Ovary (tissue), 9 donors: ENCODE results near the gene PINLYP. TPM values are rescaled to one million over a fixed set of nuclear protein-coding genes. Genes with fewer than 3 reads are reported as not detected.

Source experiments
- DNase-seq, 5 donors: peaks; one replicate each; pipeline ENCODE4 v3.0.0-alpha.2; 2019 to 2020
- H3K27ac ChIP-seq, 2 donors: fragments of 200-600 bp; one replicate each; pipeline versions ENCODE4 v1.5.1 to v1.8.0; 2019 to 2022
- H3K27me3 ChIP-seq: fragments of 200-600 bp; one replicate; pipeline ENCODE4 v1.8.0; 2022
- H3K36me3 ChIP-seq: fragments of 200-600 bp; sonication (generic); one replicate; pipeline ENCODE4 v1.5.1; 2019
- H3K4me1 ChIP-seq: one replicate; pipeline ENCODE4 v1.8.1; 2013; ENCODE audit warnings: mild to moderate bottlenecking, moderate library complexity; ENCODE audit not compliant: insufficient read depth
- H3K4me3 ChIP-seq: fragments of 200-600 bp; sonication (generic); one replicate; pipeline ENCODE4 v1.5.1; 2017
- H3K9me3 ChIP-seq, 2 donors: fragments of 200-600 bp in 1 of 2; sonication (generic) in 1 of 2; one replicate each; pipeline versions ENCODE4 v1.5.1 to v1.8.1; 2013 to 2019; ENCODE audit warnings: mild to moderate bottlenecking in 1 of 2, moderate library complexity in 1 of 2
- EP300 ChIP-seq: sonication (generic); formaldehyde crosslinking; IDR thresholded peaks from one replicate; pipeline ENCODE4 v1.6.1; 2017; ENCODE audit warnings: antibody characterized with exemption
- POLR2A ChIP-seq: fragments of 450-650 bp; IDR thresholded peaks from one replicate; pipeline ENCODE4 v1.6.1; 2017; ENCODE audit warnings: antibody characterized with exemption, mild to moderate bottlenecking, moderate library complexity
- WGBS, 3 donors: extraction: QIAGEN DNeasy Blood & Tissue Kit in 1 of 3; methylation state at CpG; one replicate each; pipeline versions ENCODE4 v1.1.5 to v1.1.7; 2013 to 2017; 5-methylcytosine and 5-hydroxymethylcytosine counted together
- intact Hi-C, 4 donors: fragments of 100-400 bp; cut with DNase I; formaldehyde crosslinking; loops; one replicate each; pipeline versions ENCODE4 v1.11.0 to v1.15.1; 2022 to 2023
- polyA plus RNA-seq, 2 donors: library from polyadenylated mRNA; stranded (reverse); fragments of 200-250 nt in 1 of 2; fragments of 350-450 nt in 1 of 2; fragmentation: Illumina TruSeq in 1 of 2; extraction: RNeasy Lipid Tissue Mini Kit (QIAGEN cat#74804) in 1 of 2; gene quantifications; one replicate each; pipeline ENCODE4 v1.2.3, GENCODE V29; 2013 to 2014
- total RNA-seq, 7 donors: library from RNA; depleted of rRNA in 2 of 7; stranded (reverse); fragments of >200 nt in 2 of 7; fragmentation: NEBNext Ultra II Directional in 3 of 7; extraction: Animal tissue kit (Norgen Biotek cat#: 25700) in 3 of 7; gene quantifications; one replicate each; pipeline versions ENCODE4 v1.1.0 to v1.2.4, GENCODE V29; 2016 to 2023
- TF ChIP-seq, protein P1 (sequence below), 3 donors: fragments of 450-650 bp in 2 of 3; fragments of 200-600 bp in 1 of 3; IDR thresholded peaks; one replicate each; pipeline versions ENCODE4 v1.5.1 to v1.8.0; 2016 to 2022; ENCODE audit warnings: antibody characterized with exemption in 3 of 3, mild to moderate bottlenecking in 1 of 3
- donor health status: DM: no; HTN: no; CAD: no; lungs with moderate emphysema.
- donor health status: DM: no; HTN: no; CAD: no.
- donor health status: Bipolar disorder and iron deficiency.
- donor health status: DM: yes; HTN: yes; CAD: no.
- donor health status: DM: no; HTN: no; CAD: no.
- donor health status: DM: yes; HTN: yes; CAD: no.

PINLYP gene
- total and polyA plus RNA-seq, 9 donors, result 10.6 to 29.9 (median 18.0) TPM

DNA sequence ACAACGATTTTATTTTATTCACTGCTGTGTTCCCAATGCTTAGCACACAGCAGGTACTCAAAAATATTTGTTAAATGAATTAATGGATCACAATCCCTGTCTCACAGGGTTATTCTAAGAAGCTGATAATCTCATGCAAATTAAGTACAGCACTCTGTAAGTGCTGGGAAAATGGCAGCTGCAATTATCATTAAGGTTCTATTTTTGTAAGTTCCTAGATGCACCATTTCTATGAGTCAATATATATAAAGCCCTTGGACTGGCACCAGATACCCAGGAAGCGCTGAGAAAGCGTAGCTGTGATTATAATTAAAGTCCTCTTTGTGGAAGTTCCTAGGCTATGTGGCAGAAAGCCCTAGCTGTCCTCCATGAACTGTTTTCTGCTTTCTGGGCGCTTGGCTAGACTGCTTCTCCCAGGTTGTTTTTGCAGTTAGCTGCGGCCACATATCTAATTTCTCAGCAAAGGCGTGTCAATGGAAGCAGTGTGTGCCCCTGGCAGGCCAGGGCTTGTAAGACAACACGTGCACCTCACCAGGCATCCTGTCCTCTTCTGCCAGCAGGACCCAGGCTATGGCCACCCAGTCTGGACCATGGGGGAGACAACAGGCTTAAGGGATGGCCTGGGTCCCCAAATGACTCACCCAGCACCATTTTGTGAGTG is 31.1 kb downstream of the PINLYP start:
- Histone ChIP-seq H3K9me3 (no peaks in the 10 kb centered on the region), H3K27me3 (no peaks in the 10 kb centered on the region), H3K4me1 (no peaks in the 10 kb centered on the region), H3K27ac (no peak overlapping the region), H3K4me3 (no peak overlapping the region), H3K36me3 (no peaks in the 10 kb centered on the region)
- intact Hi-C loops, result loop anchor here in 1 of 4 donors (10.0 kb wide), 1 partner anchor 48 kb away; no protein-coding TSS in a partner anchor
- TF ChIP-seq, protein P1, sequence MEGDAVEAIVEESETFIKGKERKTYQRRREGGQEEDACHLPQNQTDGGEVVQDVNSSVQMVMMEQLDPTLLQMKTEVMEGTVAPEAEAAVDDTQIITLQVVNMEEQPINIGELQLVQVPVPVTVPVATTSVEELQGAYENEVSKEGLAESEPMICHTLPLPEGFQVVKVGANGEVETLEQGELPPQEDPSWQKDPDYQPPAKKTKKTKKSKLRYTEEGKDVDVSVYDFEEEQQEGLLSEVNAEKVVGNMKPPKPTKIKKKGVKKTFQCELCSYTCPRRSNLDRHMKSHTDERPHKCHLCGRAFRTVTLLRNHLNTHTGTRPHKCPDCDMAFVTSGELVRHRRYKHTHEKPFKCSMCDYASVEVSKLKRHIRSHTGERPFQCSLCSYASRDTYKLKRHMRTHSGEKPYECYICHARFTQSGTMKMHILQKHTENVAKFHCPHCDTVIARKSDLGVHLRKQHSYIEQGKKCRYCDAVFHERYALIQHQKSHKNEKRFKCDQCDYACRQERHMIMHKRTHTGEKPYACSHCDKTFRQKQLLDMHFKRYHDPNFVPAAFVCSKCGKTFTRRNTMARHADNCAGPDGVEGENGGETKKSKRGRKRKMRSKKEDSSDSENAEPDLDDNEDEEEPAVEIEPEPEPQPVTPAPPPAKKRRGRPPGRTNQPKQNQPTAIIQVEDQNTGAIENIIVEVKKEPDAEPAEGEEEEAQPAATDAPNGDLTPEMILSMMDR (IDR thresholded peaks at IDR 0.05), result no peak
- TF ChIP-seq EP300, result no peak
- TF ChIP-seq POLR2A, result no peak
- no peak for DNase-seq
- 83 to 85% (median 85%) methylated on average over 7 of the region's 7 CpGs for WGBS, 3 donors

GRCh38 chr19:43607238-43608205 is 31.9 kb downstream of the PINLYP start:
- no peak overlapping the region for H3K4me3 ChIP-seq
- H3K27ac ChIP-seq, result no peak overlapping the region
- no peaks in the 10 kb centered on the region for H3K9me3 ChIP-seq
- no peak for DNase-seq
- TF ChIP-seq EP300, result no peak
- TF ChIP-seq POLR2A, result no peak
- TF ChIP-seq, protein P1 (IDR thresholded peaks at IDR 0.05), result no peak
- no peaks in the 10 kb centered on the region for H3K4me1 ChIP-seq
- 65 to 66% (median 66%) methylated on average over 28 of the region's 28 CpGs for WGBS, 3 donors
- no peaks in the 10 kb centered on the region for H3K27me3 ChIP-seq
- intact Hi-C loops, result loop anchor here in 1 of 4 donors (10.0 kb wide), 1 partner anchor 47 kb away; no protein-coding TSS in a partner anchor
- no peaks in the 10 kb centered on the region for H3K36me3 ChIP-seq

DNA sequence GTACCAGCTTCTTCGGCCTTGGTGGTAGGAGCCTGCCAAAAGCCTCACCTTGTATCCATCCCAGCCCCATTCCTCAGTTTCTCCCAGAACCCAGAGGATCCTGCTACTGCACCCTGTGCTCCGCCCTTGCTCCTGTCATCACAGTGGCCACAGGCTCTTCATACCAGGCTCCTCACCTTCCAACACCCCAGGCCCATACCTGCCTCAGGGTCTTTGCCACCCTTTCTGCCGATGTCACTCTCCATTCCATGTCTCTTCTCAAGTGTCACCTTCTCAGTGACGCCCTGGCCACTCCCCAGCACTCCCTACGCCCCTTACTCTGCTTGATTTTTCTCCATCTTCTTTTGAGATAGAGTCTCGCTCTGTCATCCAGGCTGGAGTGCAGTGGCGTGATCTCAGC is 34.3 kb downstream of the PINLYP start:
- no peak for DNase-seq
- H3K27ac ChIP-seq, result no peak overlapping the region
- TF ChIP-seq POLR2A (no peak), EP300 (no peak)
- TF ChIP-seq, protein P1 (IDR thresholded peaks at IDR 0.05), result no peak
- H3K4me1 ChIP-seq, result no peaks in the 10 kb centered on the region
- H3K27me3 ChIP-seq, result no peaks in the 10 kb centered on the region
- no peak overlapping the region for H3K4me3 ChIP-seq
- H3K9me3 ChIP-seq, result no peaks in the 10 kb centered on the region
- intact Hi-C loops, result loop anchor here in 1 of 4 donors (10.0 kb wide), 1 partner anchor 45 kb away; no protein-coding TSS in a partner anchor
- H3K36me3 ChIP-seq, result no peaks in the 10 kb centered on the region
- 79 to 92% (median 90%) methylated on average over 7 of the region's 7 CpGs for WGBS, 3 donors

- TF ChIP-seq POLR2A (no peak), EP300 (no peak)
- TF ChIP-seq, protein P1 (IDR thresholded peaks at IDR 0.05), result no peak
- Histone ChIP-seq H3K4me3 (no peak overlapping the region), H3K36me3 (no peaks in the 10 kb centered on the region), H3K9me3 (no peaks in the 10 kb centered on the region), H3K4me1 (no peaks in the 10 kb centered on the region), H3K27ac (no peak overlapping the region), H3K27me3 (no peaks in the 10 kb centered on the region)
- no peak for DNase-seq
- 60 to 73% (median 69%) methylated on average over 3 of the region's 3 CpGs for WGBS, 3 donors
- intact Hi-C loops, result no loop called here
Observed at GRCh38 chr19:43610493-43610892, 34.9 kb downstream of the PINLYP start.
